ENCODE measurements around the gene GOLGA2. TPM values are rescaled to one million over a fixed set of nuclear protein-coding genes. Genes with fewer than 3 reads are reported as not detected.

GOLGA2 gene
- total RNA-seq, 1 donor from 2014 or later: 131 TPM

GRCh38 chr9:128213746-128214497, 61.9 kb downstream of the GOLGA2 start:
- no peak for DNase-seq

GRCh38 chr9:128211981-128212281, 63.9 kb downstream of the GOLGA2 start:
- DNase-seq: no peak

DNA sequence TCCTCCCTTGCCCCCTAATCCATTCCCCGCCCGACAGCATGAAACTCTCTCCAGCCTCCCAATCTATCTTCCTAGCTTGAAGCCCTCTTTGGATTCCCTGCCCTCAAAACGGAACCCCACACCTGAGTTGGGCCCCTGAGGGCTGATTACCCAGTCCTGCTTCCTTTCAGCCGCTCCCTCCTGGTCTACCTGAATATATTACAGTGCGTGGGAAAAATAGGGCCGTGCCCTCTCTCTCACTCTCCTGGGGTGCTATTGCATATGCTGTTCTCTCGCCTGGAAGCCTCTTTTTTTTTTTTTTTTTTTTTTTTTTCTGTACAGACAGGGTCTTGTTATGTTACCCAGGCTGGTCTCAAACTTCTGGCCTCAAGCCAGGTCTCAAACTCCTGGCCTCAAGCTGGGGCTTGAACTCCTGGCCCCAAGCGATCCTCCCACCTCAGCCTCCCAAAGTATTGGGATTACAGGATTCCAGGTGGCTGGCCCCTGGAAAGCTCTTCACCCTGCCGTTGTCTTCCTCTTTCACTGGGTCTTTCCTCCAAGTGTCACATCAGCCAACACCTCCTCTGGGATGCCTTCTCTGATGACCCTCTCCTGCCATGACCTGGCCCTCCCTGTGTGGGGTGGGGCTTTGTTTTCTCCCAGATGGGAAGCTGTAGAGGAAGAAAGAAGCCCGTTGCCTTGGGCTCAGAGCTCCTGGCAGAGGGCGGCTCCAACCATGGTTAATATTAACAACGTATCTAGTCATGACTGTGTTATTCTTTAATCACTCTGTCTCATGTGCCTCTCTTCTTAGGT, 64.4 kb downstream of the GOLGA2 start:
- DNase-seq: no peak

DNA sequence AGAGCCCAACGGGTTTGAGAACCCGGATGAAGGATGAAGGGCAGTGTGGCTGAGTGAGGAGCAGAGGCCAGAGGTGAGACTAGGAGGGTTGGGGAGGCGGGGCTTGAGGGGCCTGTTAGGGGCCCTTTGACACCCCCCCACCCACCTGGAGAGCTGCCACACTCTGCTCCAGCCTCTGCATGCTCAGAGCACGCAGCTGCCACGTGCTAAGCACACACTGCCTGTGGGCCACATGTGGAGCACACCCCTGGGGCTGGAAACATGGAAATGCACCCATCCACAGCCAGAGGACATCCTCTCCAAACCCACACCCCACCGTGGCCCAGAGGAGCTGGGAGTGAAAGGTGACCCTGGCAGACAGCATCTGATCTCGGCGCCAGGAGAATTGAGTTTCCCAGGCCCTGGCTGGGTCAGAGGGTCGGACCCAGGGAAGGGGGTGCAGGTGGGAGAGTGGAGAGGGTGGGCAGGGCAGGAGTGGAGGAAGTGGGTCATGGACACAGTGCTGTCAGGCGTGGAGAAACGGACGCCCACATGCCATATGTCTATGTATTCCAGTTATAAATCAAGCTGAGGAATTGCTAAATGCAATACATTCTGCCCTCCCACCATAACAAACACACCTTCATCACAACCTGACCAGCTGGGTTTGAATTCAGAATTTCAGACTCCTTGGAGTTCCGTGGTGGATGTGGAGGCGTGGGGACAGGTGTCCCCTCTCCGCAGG, 66.7 kb downstream of the GOLGA2 start:
- DNase-seq: no peak

GRCh38 chr9:128208386-128208785, 67.4 kb downstream of the GOLGA2 start:
- DNase-seq: no peak

DNA sequence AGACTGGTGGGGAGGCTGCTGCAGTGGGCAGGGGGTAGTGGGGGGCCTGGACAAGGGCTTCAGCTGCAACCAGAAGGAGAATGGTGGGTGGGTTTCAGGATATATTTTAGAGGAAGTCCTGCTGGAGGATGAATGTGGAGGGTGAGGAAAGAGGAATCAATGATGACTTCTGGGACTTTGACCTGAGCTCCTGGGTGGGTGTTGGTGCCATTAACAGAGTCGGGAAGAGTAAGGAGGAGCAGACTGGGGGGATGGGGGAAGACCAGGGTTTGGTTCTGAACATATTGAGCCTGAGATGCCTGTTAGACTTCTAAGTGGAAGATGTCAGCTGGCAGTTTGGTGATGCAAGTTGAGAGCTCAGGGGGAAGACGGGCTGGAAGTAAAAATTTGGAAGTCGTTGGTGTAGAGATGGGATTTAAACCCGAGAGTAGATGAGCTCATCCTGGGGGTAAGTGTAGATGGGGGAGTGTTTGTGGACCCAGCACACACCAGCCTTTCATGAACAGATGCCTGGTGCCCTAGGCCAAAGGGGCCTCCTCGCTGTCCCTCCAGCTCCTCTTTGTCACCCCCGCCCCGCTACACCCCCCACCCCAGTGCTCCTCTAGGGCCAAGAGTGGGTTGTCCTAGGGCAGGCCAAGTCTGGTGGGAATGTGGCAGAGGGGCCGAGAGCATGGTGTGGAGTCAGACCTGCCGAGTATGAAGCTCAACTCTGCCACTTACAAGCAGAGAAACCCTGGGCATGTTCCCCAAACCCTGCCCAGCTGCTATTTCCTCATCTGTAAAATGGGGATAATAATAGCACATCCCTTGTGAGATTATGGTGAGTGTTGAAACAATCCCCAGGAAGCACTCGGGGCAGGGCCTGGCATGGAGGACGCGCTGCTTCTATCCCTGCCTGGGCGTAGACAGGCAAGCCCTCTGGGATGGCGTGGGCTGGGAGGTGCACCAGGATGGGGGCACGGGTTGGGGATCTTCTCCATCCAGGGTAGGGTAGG, 68.6 kb downstream of the GOLGA2 start:
- no peak for DNase-seq

GRCh38 chr9:128206484-128206883, 69.3 kb downstream of the GOLGA2 start:
- no peak for DNase-seq

Small RNA genes lying within 50 kb of the gene (small RNA-seq; reads per million reads assigned to genes)
- gene MIR199B (ENCODE audit: low replicate concordance) (1,675 reads per million, percentile 99 among the genes with 10 or more reads in this experiment), gene MIR3154 (ENCODE audit: low replicate concordance) (not detected)

Other genes with a start within 250 kb of the GOLGA2 start
- gene NAIF1, start 208.7 kb downstream of the GOLGA2 start, total RNA-seq: 4.7 TPM
- 27.9 TPM for gene SLC25A25, start 207.8 kb downstream of the GOLGA2 start, total RNA-seq
- gene PTGES2, start 148.3 kb downstream of the GOLGA2 start, total RNA-seq: 25.8 TPM
- 14.6 TPM for gene LCN2, start 126.6 kb downstream of the GOLGA2 start, total RNA-seq
- gene BBLN, start 115.7 kb downstream of the GOLGA2 start, total RNA-seq: 18.4 TPM
- 24.4 TPM for gene CIZ1, start 84.4 kb downstream of the GOLGA2 start, total RNA-seq
- 58.4 TPM for gene DNM1, start 72.6 kb downstream of the GOLGA2 start, total RNA-seq
- 13.9 TPM for gene SWI5, start 269 bp upstream of the GOLGA2 start, total RNA-seq
- gene TRUB2, start 46.4 kb upstream of the GOLGA2 start, total RNA-seq: 12.8 TPM
- 18.2 TPM for gene COQ4, start 46.8 kb upstream of the GOLGA2 start, total RNA-seq
- 17.7 TPM for gene SLC27A4, start 64.5 kb upstream of the GOLGA2 start, total RNA-seq
- 18.9 TPM for gene URM1, start 95.4 kb upstream of the GOLGA2 start, total RNA-seq
- gene CERCAM, start 144.8 kb upstream of the GOLGA2 start, total RNA-seq: 54.4 TPM
- gene ODF2, start 180.0 kb upstream of the GOLGA2 start, total RNA-seq: 23.0 TPM
- 15.7 TPM for gene GLE1, start 228.7 kb upstream of the GOLGA2 start, total RNA-seq